OCI-LY3 (cell line): ENCODE data around the gene C16orf89.

ENCODE experiments used
- H2AFZ ChIP-seq: fragments of 200-600, 300-600 bp; shearing (Covaris generic); 2 replicates; pipeline ENCODE4 v1.6.0; 2014; ENCODE audit warnings: antibody characterized with exemption, low read depth, low read length
- H3K27ac ChIP-seq: fragments of 200-600, 300-600 bp; sonication (generic); 2 replicates; pipeline ENCODE4 v1.5.1; 2014; ENCODE audit warnings: mild to moderate bottlenecking, low read length, moderate library complexity, mixed read lengths
- H3K27me3 ChIP-seq: fragments of 200-600, 300-600 bp; sonication (generic); 2 replicates; pipeline ENCODE4 v1.6.1; 2014; ENCODE audit warnings: low read depth, low read length, mixed read lengths
- H3K36me3 ChIP-seq: fragments of 200-600, 300-600 bp; sonication (generic); replicated peaks from 2 replicates; pipeline ENCODE3; 2014; ENCODE audit warnings: low read depth, low read length, mixed read lengths
- H3K4me1 ChIP-seq: fragments of 300-600, 200-600 bp; sonication (generic); 2 replicates; pipeline ENCODE4 v1.6.1; 2014; ENCODE audit warnings: low read length, mixed read lengths
- H3K4me2 ChIP-seq: fragments of 200-600, 300-600 bp; sonication (generic); 2 replicates; pipeline ENCODE4 v1.6.1; 2014; ENCODE audit warnings: low read length, mixed read lengths
- H3K4me3 ChIP-seq: fragments of 300-600, 200-600 bp; sonication (generic); 2 replicates; pipeline ENCODE4 v1.5.1; 2014; ENCODE audit warnings: antibody characterized with exemption, mild to moderate bottlenecking, low read length, moderate library complexity
- H3K79me2 ChIP-seq: fragments of 300-600, 200-600 bp; shearing (Covaris generic); 2 replicates; pipeline ENCODE4 v1.6.1; 2014; ENCODE audit warnings: mild to moderate bottlenecking, low read length, mixed read lengths
- H3K9ac ChIP-seq: fragments of 300-600, 200-600 bp; shearing (Covaris generic); 2 replicates; pipeline ENCODE4 v1.6.0; 2014; ENCODE audit warnings: mild to moderate bottlenecking, low read length, moderate library complexity
- H3K9me3 ChIP-seq: fragments of 200-600, 300-600 bp; shearing (Covaris generic); 2 replicates; pipeline ENCODE4 v1.6.1; 2014; ENCODE audit warnings: low read length, mixed read lengths; ENCODE audit not compliant: insufficient read depth
- H4K20me1 ChIP-seq: fragments of 200-600, 300-600 bp; sonication (generic); 2 replicates; pipeline ENCODE4 v1.6.1; 2016; ENCODE audit warnings: low read length, mixed read lengths; ENCODE audit not compliant: insufficient read depth
- CTCF ChIP-seq: fragments of 200-600, 300-600 bp; sonication (generic); IDR thresholded peaks from 2 replicates; pipeline ENCODE4 v1.5.1; 2014; ENCODE audit warnings: antibody characterized with exemption, low read length, low read depth
- EZH2phosphoT487 ChIP-seq: fragments of 200-600 bp; shearing (Covaris generic); IDR thresholded peaks from 2 replicates; pipeline ENCODE4 v1.6.1; 2018; ENCODE audit warnings: antibody characterized with exemption, mixed run types, low read depth

C16orf89 gene

GRCh38 chr16:5008311-5008731, 57.4 kb downstream of the C16orf89 start:
- Histone ChIP-seq H3K9ac (no peak overlapping the region), H4K20me1 (no peaks in the 10 kb centered on the region), H3K27ac (no peak overlapping the region), H2AFZ (no peak overlapping the region), H3K79me2 (no peaks in the 10 kb centered on the region), H3K4me3 (no peak overlapping the region), H3K27me3 (no peaks in the 10 kb centered on the region), H3K4me2 (no peak overlapping the region), H3K36me3 (no peaks in the 10 kb centered on the region), H3K9me3 (no peaks in the 10 kb centered on the region), H3K4me1 (no peaks in the 10 kb centered on the region)
- TF ChIP-seq CTCF, result no peak
- no peak for TF ChIP-seq EZH2phosphoT487

- Histone ChIP-seq H3K4me1 (no peaks in the 10 kb centered on the region), H2AFZ (no peak overlapping the region)
Observed at GRCh38 chr16:5007256-5007655, 58.5 kb downstream of the C16orf89 start.

GRCh38 chr16:5006348-5007193, 59.2 kb downstream of the C16orf89 start:
- no peak overlapping the region for H3K4me2 ChIP-seq
- H3K36me3 ChIP-seq, result no peaks in the 10 kb centered on the region
- H3K27ac ChIP-seq, result no peak overlapping the region
- TF ChIP-seq EZH2phosphoT487 (no peak), CTCF (no peak)
- no peak overlapping the region for H3K9ac ChIP-seq
- H3K4me1 ChIP-seq, result no peaks in the 10 kb centered on the region
- no peak overlapping the region for H3K4me3 ChIP-seq
- H3K9me3 ChIP-seq, result no peaks in the 10 kb centered on the region
- 0 out of 2 replicates have a peak, but pooled peaks cover 13% of the 10 kb centered on the region for H3K27me3 ChIP-seq
- no peak overlapping the region for H2AFZ ChIP-seq
- H4K20me1 ChIP-seq, result no peaks in the 10 kb centered on the region
- H3K79me2 ChIP-seq, result no peaks in the 10 kb centered on the region

More at GRCh38 chr16:5007256-5007655, 58.5 kb downstream of the C16orf89 start:
- H3K36me3 ChIP-seq, result no peaks in the 10 kb centered on the region
- H3K4me3 ChIP-seq, result no peak overlapping the region
- H4K20me1 ChIP-seq, result no peaks in the 10 kb centered on the region
- H3K27me3 ChIP-seq, result 0 out of 2 replicates have a peak, but pooled peaks cover 7% of the 10 kb centered on the region
- TF ChIP-seq EZH2phosphoT487, result no peak
- TF ChIP-seq CTCF, result no peak
- H3K9me3 ChIP-seq, result no peaks in the 10 kb centered on the region
- no peaks in the 10 kb centered on the region for H3K79me2 ChIP-seq
- H3K4me2 ChIP-seq, result no peak overlapping the region
- H3K27ac ChIP-seq, result no peak overlapping the region
- no peak overlapping the region for H3K9ac ChIP-seq

GRCh38 chr16:5005916-5006315, 59.8 kb downstream of the C16orf89 start:
- no peak for TF ChIP-seq CTCF
- Histone ChIP-seq H3K27me3 (0 out of 2 replicates have a peak, but pooled peaks cover 15% of the 10 kb centered on the region), H3K9me3 (no peaks in the 10 kb centered on the region), H3K4me2 (no peak overlapping the region), H3K27ac (no peak overlapping the region), H3K36me3 (no peaks in the 10 kb centered on the region), H2AFZ (no peak overlapping the region), H3K4me1 (no peaks in the 10 kb centered on the region), H3K79me2 (no peaks in the 10 kb centered on the region), H3K4me3 (no peak overlapping the region), H4K20me1 (no peaks in the 10 kb centered on the region), H3K9ac (no peak overlapping the region)
